ENCODE data around the gene SLC17A5.
A peak's percentile ranks its signal among the peaks of the same experiment; 100 is the strongest.
"Not testable (repeated sequence)": the region's sequence is repeated elsewhere in the genome, so short reads cannot be mapped to it uniquely, and the experiment has no call there.

The SLC17A5 gene

GRCh38 chr6:73560182-73560732, 93.5 kb downstream of the SLC17A5 start:
- Histone ChIP-seq H3K4me1 (ENCODE audit: low read length) (0 out of 2 replicates have a peak, but pooled peaks cover 9% of the 10 kb centered on the region), H3K27ac (ENCODE audit: low read length) (peak overlapping the region; percentile 66; the same call in 1 of the 2 replicates), H3K36me3 (replicated peaks; ENCODE audit: insufficient read depth, low read length) (no peaks in the 10 kb centered on the region), H3K9me2 (replicated peaks; ENCODE audit: insufficient read depth, low read length) (no peaks in the 10 kb centered on the region), H3F3A (ENCODE audit: insufficient read depth, low read length) (peaks cover 10% of the 10 kb centered on the region), H3K4me3 (ENCODE audit: low read length) (peak overlapping the region; percentile 12; the same call in 1 of the 2 replicates), H3K79me2 (ENCODE audit: low read length) (no peaks in the 10 kb centered on the region), H3K9me3 (replicated peaks; ENCODE audit: insufficient read depth, low read length) (no peaks in the 10 kb centered on the region), H3K9ac (ENCODE audit: low read length) (no peak overlapping the region; the same call in 1 of the 2 replicates), H4K20me1 (ENCODE audit: insufficient read depth, low read length) (no peaks in the 10 kb centered on the region), H2AFZ (ENCODE audit: low read length) (0 out of 2 replicates have a peak overlapping the region, but pooled peaks have one; percentile 9), H3K4me2 (ENCODE audit: low read depth, low read length) (peak overlapping the region; percentile 40), H3K27me3 (replicated peaks; ENCODE audit: insufficient read depth, low read length) (no peaks in the 10 kb centered on the region)
- TF ChIP-seq EZH2phosphoT487 (IDR thresholded peaks at IDR 0.05; ENCODE audit: low read length) (no peak), CTCF (IDR thresholded peaks at IDR 0.05; ENCODE audit: low read length) (no peak), EZH2 (optimal IDR thresholded peaks at IDR 0.05; ENCODE audit: low read depth, low read length) (no peak)
- peak; percentile 25 for DNase-seq

- not testable (repeated sequence) for H3K4me2 ChIP-seq (ENCODE audit: low read depth, low read length); H2AFZ ChIP-seq (ENCODE audit: low read length); H3K9me2 ChIP-seq (replicated peaks; ENCODE audit: insufficient read depth, low read length); H3K4me1 ChIP-seq (ENCODE audit: low read length); H4K20me1 ChIP-seq (ENCODE audit: insufficient read depth, low read length); H3K36me3 ChIP-seq (replicated peaks; ENCODE audit: insufficient read depth, low read length); H3K27ac ChIP-seq (ENCODE audit: low read length); H3F3A ChIP-seq (ENCODE audit: insufficient read depth, low read length); H3K4me3 ChIP-seq (ENCODE audit: low read length); H3K9ac ChIP-seq (ENCODE audit: low read length); H3K79me2 ChIP-seq (ENCODE audit: low read length); H3K9me3 ChIP-seq (replicated peaks; ENCODE audit: insufficient read depth, low read length); DNase-seq; H3K27me3 ChIP-seq (replicated peaks; ENCODE audit: insufficient read depth, low read length)
These were observed 94.4 kb downstream of the SLC17A5 start for GRCh38 chr6:73559399-73559794.

GRCh38 chr6:73558624-73559398, 95.0 kb downstream of the SLC17A5 start:
- no peak for TF ChIP-seq CTCF (IDR thresholded peaks at IDR 0.05; ENCODE audit: low read length)
- no peak for TF ChIP-seq EZH2phosphoT487 (IDR thresholded peaks at IDR 0.05; ENCODE audit: low read length)
- TF ChIP-seq EZH2 (optimal IDR thresholded peaks at IDR 0.05; ENCODE audit: low read depth, low read length), result no peak
- DNase-seq, result no peak
- H2AFZ ChIP-seq (ENCODE audit: low read length), result no peak overlapping the region

GRCh38 chr6:73556836-73557235, 97.0 kb downstream of the SLC17A5 start:
- Histone ChIP-seq H3K9ac (ENCODE audit: low read length) (no peak overlapping the region), H4K20me1 (ENCODE audit: insufficient read depth, low read length) (no peaks in the 10 kb centered on the region), H2AFZ (ENCODE audit: low read length) (no peak overlapping the region), H3K4me1 (ENCODE audit: low read length) (0 out of 2 replicates have a peak, but pooled peaks cover 9% of the 10 kb centered on the region), H3K4me3 (ENCODE audit: low read length) (no peak overlapping the region), H3K9me3 (replicated peaks; ENCODE audit: insufficient read depth, low read length) (no peaks in the 10 kb centered on the region), H3K27ac (ENCODE audit: low read length) (no peak overlapping the region), H3K9me2 (replicated peaks; ENCODE audit: insufficient read depth, low read length) (no peaks in the 10 kb centered on the region), H3K27me3 (replicated peaks; ENCODE audit: insufficient read depth, low read length) (no peaks in the 10 kb centered on the region), H3K79me2 (ENCODE audit: low read length) (no peaks in the 10 kb centered on the region), H3F3A (ENCODE audit: insufficient read depth, low read length) (peaks cover 10% of the 10 kb centered on the region), H3K4me2 (ENCODE audit: low read depth, low read length) (no peak overlapping the region), H3K36me3 (replicated peaks; ENCODE audit: insufficient read depth, low read length) (no peaks in the 10 kb centered on the region)
- no peak for DNase-seq
- TF ChIP-seq EZH2 (optimal IDR thresholded peaks at IDR 0.05; ENCODE audit: low read depth, low read length) (no peak), EZH2phosphoT487 (IDR thresholded peaks at IDR 0.05; ENCODE audit: low read length) (no peak), CTCF (IDR thresholded peaks at IDR 0.05; ENCODE audit: low read length) (no peak)

More at GRCh38 chr6:73558624-73559398, 95.0 kb downstream of the SLC17A5 start:
- Histone ChIP-seq H3K79me2 (ENCODE audit: low read length) (no peaks in the 10 kb centered on the region), H3K4me2 (ENCODE audit: low read depth, low read length) (no peak overlapping the region), H3K9me2 (replicated peaks; ENCODE audit: insufficient read depth, low read length) (no peaks in the 10 kb centered on the region), H3K9ac (ENCODE audit: low read length) (no peak overlapping the region), H3K9me3 (replicated peaks; ENCODE audit: insufficient read depth, low read length) (no peaks in the 10 kb centered on the region), H3F3A (ENCODE audit: insufficient read depth, low read length) (peaks cover 10% of the 10 kb centered on the region), H3K36me3 (replicated peaks; ENCODE audit: insufficient read depth, low read length) (no peaks in the 10 kb centered on the region), H4K20me1 (ENCODE audit: insufficient read depth, low read length) (no peaks in the 10 kb centered on the region), H3K27ac (ENCODE audit: low read length) (no peak overlapping the region), H3K4me1 (ENCODE audit: low read length) (0 out of 2 replicates have a peak, but pooled peaks cover 9% of the 10 kb centered on the region), H3K4me3 (ENCODE audit: low read length) (no peak overlapping the region), H3K27me3 (replicated peaks; ENCODE audit: insufficient read depth, low read length) (no peaks in the 10 kb centered on the region)

GRCh38 chr6:73555380-73555949, 98.3 kb downstream of the SLC17A5 start:
- not testable (repeated sequence) for H3K27ac ChIP-seq (ENCODE audit: low read length); H3K9ac ChIP-seq (ENCODE audit: low read length); H3K4me2 ChIP-seq (ENCODE audit: low read depth, low read length); H3K9me3 ChIP-seq (replicated peaks; ENCODE audit: insufficient read depth, low read length); H2AFZ ChIP-seq (ENCODE audit: low read length); H3K4me1 ChIP-seq (ENCODE audit: low read length); H4K20me1 ChIP-seq (ENCODE audit: insufficient read depth, low read length); H3F3A ChIP-seq (ENCODE audit: insufficient read depth, low read length); H3K27me3 ChIP-seq (replicated peaks; ENCODE audit: insufficient read depth, low read length); H3K79me2 ChIP-seq (ENCODE audit: low read length); H3K4me3 ChIP-seq (ENCODE audit: low read length); DNase-seq; H3K36me3 ChIP-seq (replicated peaks; ENCODE audit: insufficient read depth, low read length); H3K9me2 ChIP-seq (replicated peaks; ENCODE audit: insufficient read depth, low read length)

All from MM.1S (cell line).